Astrocyte (in vitro differentiated cells and primary cell): ENCODE results near the gene PRDM15. TPM values are rescaled to one million over a fixed set of nuclear protein-coding genes. Genes with fewer than 3 reads are reported as not detected.

Experiments used
- DNase-seq: peaks from one replicate; pipeline ENCODE4 v3.0.0-alpha.2; 2010; ENCODE audit warnings: low read depth
- FAIRE-seq: peaks from 2 replicates; lab custom pipeline; 2011; peaks lifted over from hg19 to GRCh38; lab: Jason Lieb, UNC
- H2AFZ ChIP-seq: 2 replicates; pipeline ENCODE4 v1.6.0; 2012; ENCODE audit warnings: low read depth, low read length, inconsistent platforms
- H3K27ac ChIP-seq: 2 replicates; pipeline ENCODE4 v1.5.1; 2011; ENCODE audit warnings: low read depth, low read length, inconsistent platforms
- H3K27me3 ChIP-seq: 2 replicates; pipeline ENCODE4 v1.6.0; 2011; ENCODE audit warnings: low read length, inconsistent platforms; ENCODE audit not compliant: insufficient read depth
- H3K36me3 ChIP-seq: 2 replicates; pipeline ENCODE4 v1.5.1; 2011; ENCODE audit warnings: low read length, inconsistent platforms; ENCODE audit not compliant: insufficient read depth
- H3K4me1 ChIP-seq: 2 replicates; pipeline ENCODE4 v1.5.1; 2011; ENCODE audit warnings: low read length, inconsistent platforms; ENCODE audit not compliant: insufficient read depth
- H3K4me2 ChIP-seq: 2 replicates; pipeline ENCODE4 v1.6.0; 2012; ENCODE audit warnings: low read length, inconsistent platforms
- H3K4me3 ChIP-seq: 2 replicates; pipeline ENCODE4 v1.5.1; 2011; ENCODE audit warnings: low read depth, mild to moderate bottlenecking, low read length, inconsistent platforms; ENCODE audit not compliant: insufficient read depth
- H3K79me2 ChIP-seq: 2 replicates; pipeline ENCODE4 v1.6.0; 2012; ENCODE audit warnings: mild to moderate bottlenecking, low read length, inconsistent platforms; ENCODE audit not compliant: insufficient read depth
- H3K9ac ChIP-seq: 2 replicates; pipeline ENCODE4 v1.6.0; 2012; ENCODE audit warnings: mild to moderate bottlenecking, low read length, inconsistent platforms
- H3K9me3 ChIP-seq: 2 replicates; pipeline ENCODE4 v1.5.1; 2012; ENCODE audit warnings: low read depth, mild to moderate bottlenecking, low read length, inconsistent platforms; ENCODE audit not compliant: insufficient read depth
- H4K20me1 ChIP-seq: 2 replicates; pipeline ENCODE4 v1.6.0; 2012; ENCODE audit warnings: low read length, inconsistent platforms; ENCODE audit not compliant: insufficient read depth
- H3K27ac Mint-ChIP-seq: one replicate; pipeline ENCODE4 v1.8.0; 2021; ENCODE audit warnings: mild to moderate bottlenecking, mixed read lengths; ENCODE audit not compliant: unreplicated experiment
- H3K27me3 Mint-ChIP-seq: one replicate; pipeline ENCODE4 v1.8.0; 2021; ENCODE audit warnings: low read depth, mixed read lengths; ENCODE audit not compliant: unreplicated experiment
- H3K36me3 Mint-ChIP-seq: one replicate; pipeline ENCODE4 v1.8.0; 2021; ENCODE audit warnings: low read depth, mixed read lengths; ENCODE audit not compliant: unreplicated experiment
- H3K4me1 Mint-ChIP-seq: one replicate; pipeline ENCODE4 v1.8.0; 2021; ENCODE audit warnings: low read depth, mixed read lengths; ENCODE audit not compliant: unreplicated experiment
- H3K4me3 Mint-ChIP-seq: one replicate; pipeline ENCODE4 v1.8.0; 2021; ENCODE audit warnings: mild to moderate bottlenecking, moderate library complexity, mixed read lengths; ENCODE audit not compliant: unreplicated experiment
- H3K9me3 Mint-ChIP-seq: one replicate; pipeline ENCODE4 v1.8.0; 2021; ENCODE audit warnings: mild to moderate bottlenecking, mixed read lengths; ENCODE audit not compliant: unreplicated experiment
- CTCF ChIP-seq: IDR thresholded peaks from 2 replicates; pipeline ENCODE4 v1.5.1; 2011; ENCODE audit warnings: low read depth, mild to moderate bottlenecking, inconsistent platforms, low read length, moderate library complexity; ENCODE audit not compliant: insufficient read depth
- EZH2 ChIP-seq: IDR thresholded peaks from 2 replicates; pipeline ENCODE4 v1.6.1; 2012; ENCODE audit warnings: mild to moderate bottlenecking, low read length, inconsistent platforms; ENCODE audit not compliant: insufficient read depth
- total RNA-seq: library from RNA; stranded (reverse); gene quantifications from 2 replicates; pipeline ENCODE4 v1.2.1, GENCODE V29; 2021

Gene PRDM15
- total RNA-seq, 1 donor from 2014 or later = 6.8 TPM

GRCh38 chr21:41923186-41923585, 44.0 kb upstream of the PRDM15 start:
- no peak overlapping the region for H3K27ac ChIP-seq
- peaks cover 2% of the 10 kb centered on the region for H3K27me3 Mint-ChIP-seq

GRCh38 chr21:41921021-41921420, 41.9 kb upstream of the PRDM15 start:
- no peak overlapping the region for H3K4me3 Mint-ChIP-seq
- H3K79me2 ChIP-seq = no peaks in the 10 kb centered on the region
- H3K27me3 Mint-ChIP-seq = peaks cover 2% of the 10 kb centered on the region

More at GRCh38 chr21:41923186-41923585, 44.0 kb upstream of the PRDM15 start:
- DNase-seq (no peak), FAIRE-seq (no peak)
- H3K4me3 ChIP-seq = no peak overlapping the region
- no peaks in the 10 kb centered on the region for H3K36me3 ChIP-seq
- no peak overlapping the region for H2AFZ ChIP-seq
- no peak for TF ChIP-seq CTCF
- TF ChIP-seq EZH2 = no peak
- peaks cover 22% of the 10 kb centered on the region for H3K4me1 ChIP-seq
- no peaks in the 10 kb centered on the region for H3K9me3 ChIP-seq
- peaks cover 17% of the 10 kb centered on the region for H3K4me1 Mint-ChIP-seq
- peaks cover 9% of the 10 kb centered on the region for H3K36me3 Mint-ChIP-seq
- peak overlapping the region; percentile 67 for H3K4me2 ChIP-seq
- H3K9ac ChIP-seq = peak overlapping the region; percentile 34
- no peak overlapping the region for H3K4me3 Mint-ChIP-seq
- no peaks in the 10 kb centered on the region for H3K79me2 ChIP-seq
- H3K27ac Mint-ChIP-seq = no peak overlapping the region
- H4K20me1 ChIP-seq = no peaks in the 10 kb centered on the region
- no peaks in the 10 kb centered on the region for H3K27me3 ChIP-seq
- H3K9me3 Mint-ChIP-seq = no peaks in the 10 kb centered on the region

More at GRCh38 chr21:41921021-41921420, 41.9 kb upstream of the PRDM15 start:
- DNase-seq (no peak), FAIRE-seq (no peak)
- Histone ChIP-seq H3K27ac (no peak overlapping the region), H2AFZ (no peak overlapping the region), H3K9me3 (no peaks in the 10 kb centered on the region), H3K4me1 (peaks cover 14% of the 10 kb centered on the region), H3K4me3 (no peak overlapping the region), H3K9ac (no peak overlapping the region), H3K27me3 (no peaks in the 10 kb centered on the region), H3K4me2 (no peak overlapping the region), H4K20me1 (no peaks in the 10 kb centered on the region), H3K36me3 (no peaks in the 10 kb centered on the region)
- no peak for TF ChIP-seq CTCF
- TF ChIP-seq EZH2 = no peak
- no peak overlapping the region for H3K27ac Mint-ChIP-seq
- peaks cover 12% of the 10 kb centered on the region for H3K36me3 Mint-ChIP-seq
- no peaks in the 10 kb centered on the region for H3K9me3 Mint-ChIP-seq
- H3K4me1 Mint-ChIP-seq = peaks cover 7% of the 10 kb centered on the region
